ENCODE measurements around the gene PEF1.

- no peak for TF ChIP-seq CTCF (IDR thresholded peaks at IDR 0.05)
- no peak for TF ChIP-seq POLR2A (IDR thresholded peaks at IDR 0.05)
Observed at GRCh38 chr1:31689379-31689778, 44.7 kb upstream of the PEF1 start.
